B cell (primary cell): ENCODE data around the gene RTL1.

Source experiments
- CTCF ChIP-seq: fragments of 200-600 bp; IDR thresholded peaks from one replicate; pipeline ENCODE4 v1.8.0; 2022; ENCODE audit warnings: antibody characterized with exemption, mild to moderate bottlenecking
- EZH2 ChIP-seq: IDR thresholded peaks from 2 replicates; pipeline ENCODE4 v1.6.1; 2012; ENCODE audit warnings: borderline replicate concordance, low read depth, mild to moderate bottlenecking, moderate library complexity, low read length; ENCODE audit not compliant: insufficient read depth, poor library complexity, severe bottlenecking

- no peak for TF ChIP-seq CTCF
- TF ChIP-seq EZH2 = no peak
Observed at GRCh38 chr14:100864960-100865681, 38.4 kb downstream of the RTL1 start.
